Measurements from ENCODE around the gene NCK2. TPM values are rescaled to one million over a fixed set of nuclear protein-coding genes. Genes with fewer than 3 reads are reported as not detected.

The NCK2 gene
- total RNA-seq, 1 experiment from 2014 or later, result 49.2 TPM

- peak overlapping the region in 2 of 3 experiments; percentile 47 to 65; a peak in 3 of 7 replicates for H3K27ac Mint-ChIP-seq
- peaks cover 56 to 68% of the 10 kb centered on the region in 2 experiments for H3K4me1 Mint-ChIP-seq
- Histone ChIP-seq H3K27me3 (ENCODE audit: insufficient read depth, low read length) (no peaks in the 10 kb centered on the region), H2BK12ac (ENCODE audit: insufficient read length, low read depth, low read length) (no peak overlapping the region), H2AFZ (ENCODE audit: low read length) (no peak overlapping the region), H2BK5ac (ENCODE audit: insufficient read length, low read length) (no peak overlapping the region), H3K4me2 (ENCODE audit: insufficient read depth, insufficient read length, low read length) (no peak overlapping the region), H3K27ac (ENCODE audit: insufficient read length, low read depth, low read length) (no peak overlapping the region), H3K18ac (ENCODE audit: insufficient read length, low read depth, low read length) (no peak overlapping the region), H4K91ac (ENCODE audit: insufficient read length, low read depth, low read length) (no peak overlapping the region), H4K5ac (ENCODE audit: insufficient read length, low read depth, low read length) (no peak overlapping the region), H2AK5ac (ENCODE audit: insufficient read length, low read length) (no peak overlapping the region), H2BK120ac (ENCODE audit: low read depth, low read length, poor library complexity, severe bottlenecking) (no peak overlapping the region), H3K79me1 (ENCODE audit: insufficient read depth, low read depth, low read length, poor library complexity, severe bottlenecking) (peaks cover 3% of the 10 kb centered on the region), H3K9ac (ENCODE audit: extremely low read depth, insufficient read length, low read length) (no peak overlapping the region), H3K4ac (ENCODE audit: low read depth, low read length) (no peak overlapping the region), H3K79me2 (ENCODE audit: insufficient read depth, low read length) (peaks cover 25% of the 10 kb centered on the region; the same call in 1 of the 2 replicates), H3K4me1 (ENCODE audit: insufficient read depth, low read length) (peaks cover 10% of the 10 kb centered on the region; the same call in 1 of the 2 replicates), H3T11ph (ENCODE audit: low read length) (no peak overlapping the region), H3K23ac (ENCODE audit: insufficient read length, low read depth, low read length) (no peak overlapping the region), H3K9me3 (ENCODE audit: control insufficient read depth, low read depth, low read length) (no peaks in the 10 kb centered on the region), H3K14ac (ENCODE audit: insufficient read depth, low read length) (no peak overlapping the region), H3K56ac (ENCODE audit: insufficient read length, low read depth, low read length) (no peak overlapping the region), H2BK20ac (ENCODE audit: low read depth, low read length, poor library complexity, severe bottlenecking) (no peak overlapping the region), H3K23me2 (ENCODE audit: insufficient read length, low read depth, low read length, poor library complexity, severe bottlenecking) (no peaks in the 10 kb centered on the region), H4K20me1 (ENCODE audit: control insufficient read depth, insufficient read depth, insufficient read length) (peaks cover 2% of the 10 kb centered on the region), H2BK15ac (ENCODE audit: low read depth, low read length) (no peak overlapping the region), H4K8ac (replicated peaks; ENCODE audit: insufficient read length, low read depth, low read length) (no peak overlapping the region)
- H3K36me3 Mint-ChIP-seq (ENCODE audit: insufficient read depth in 1 of 3, low read depth in 3 of 3), result no peaks in the 10 kb centered on the region; a peak in 1 of 7 replicates
- DNase-seq, result no peak
- no peak overlapping the region for H3K4me3 Mint-ChIP-seq
- WGBS (ENCODE audit: extremely low coverage, insufficient read length, low lambda C conversion rate), result no CpG with 5 or more reads among the region's 8 CpGs
- TF ChIP-seq, protein P1, sequence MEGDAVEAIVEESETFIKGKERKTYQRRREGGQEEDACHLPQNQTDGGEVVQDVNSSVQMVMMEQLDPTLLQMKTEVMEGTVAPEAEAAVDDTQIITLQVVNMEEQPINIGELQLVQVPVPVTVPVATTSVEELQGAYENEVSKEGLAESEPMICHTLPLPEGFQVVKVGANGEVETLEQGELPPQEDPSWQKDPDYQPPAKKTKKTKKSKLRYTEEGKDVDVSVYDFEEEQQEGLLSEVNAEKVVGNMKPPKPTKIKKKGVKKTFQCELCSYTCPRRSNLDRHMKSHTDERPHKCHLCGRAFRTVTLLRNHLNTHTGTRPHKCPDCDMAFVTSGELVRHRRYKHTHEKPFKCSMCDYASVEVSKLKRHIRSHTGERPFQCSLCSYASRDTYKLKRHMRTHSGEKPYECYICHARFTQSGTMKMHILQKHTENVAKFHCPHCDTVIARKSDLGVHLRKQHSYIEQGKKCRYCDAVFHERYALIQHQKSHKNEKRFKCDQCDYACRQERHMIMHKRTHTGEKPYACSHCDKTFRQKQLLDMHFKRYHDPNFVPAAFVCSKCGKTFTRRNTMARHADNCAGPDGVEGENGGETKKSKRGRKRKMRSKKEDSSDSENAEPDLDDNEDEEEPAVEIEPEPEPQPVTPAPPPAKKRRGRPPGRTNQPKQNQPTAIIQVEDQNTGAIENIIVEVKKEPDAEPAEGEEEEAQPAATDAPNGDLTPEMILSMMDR (conservative IDR thresholded peaks at IDR 0.05), result no peak
- H3K9me3 Mint-ChIP-seq, result no peaks in the 10 kb centered on the region
- H3K27me3 Mint-ChIP-seq (ENCODE audit: low read depth), result no peaks in the 10 kb centered on the region
These were observed 15.5 kb downstream of the NCK2 start for GRCh38 chr2:105760191-105760590.
